GM23248 (cell line): ENCODE data around the gene ODC1.

Experiments used
- EZH2 ChIP-seq: fragments of 200-600 bp; sonication (generic); IDR thresholded peaks from 2 replicates; pipeline ENCODE4 v1.6.1; 2018; ENCODE audit warnings: antibody characterized with exemption, mild to moderate bottlenecking; ENCODE audit not compliant: insufficient read depth, poor library complexity, severe bottlenecking
- EZH2phosphoT487 ChIP-seq: fragments of 200-600 bp; sonication (generic); IDR thresholded peaks from 2 replicates; pipeline ENCODE4 v1.6.1; 2018; ENCODE audit warnings: antibody characterized with exemption, moderate library complexity, mild to moderate bottlenecking, low read depth; ENCODE audit not compliant: insufficient read depth

- TF ChIP-seq EZH2phosphoT487 (no peak), EZH2 (no peak)
Observed at GRCh38 chr2:10441948-10442347, 6.2 kb downstream of the ODC1 start.
